Spinal cord (tissue), 10 donors: ENCODE results near the gene ADNP2. TPM values are rescaled to one million over a fixed set of nuclear protein-coding genes. Genes with fewer than 3 reads are reported as not detected.

Source experiments
- DNase-seq, 6 donors: peaks; one replicate each; pipeline versions ENCODE4 v3.0.0 to v3.0.0-alpha.2; 2013 to 2015; ENCODE audit warnings: low spot score in 6 of 6, low read depth in 4 of 6
- H3K27ac ChIP-seq: one replicate; pipeline ENCODE4 v1.5.1; 2013; ENCODE audit warnings: low read depth, low read length, control low read depth
- H3K27me3 ChIP-seq: one replicate; pipeline ENCODE4 v1.6.1; 2013; ENCODE audit warnings: low read length; ENCODE audit not compliant: control insufficient read depth, insufficient read depth
- H3K36me3 ChIP-seq: one replicate; pipeline ENCODE4 v1.6.1; 2013; ENCODE audit warnings: low read length; ENCODE audit not compliant: control insufficient read depth, insufficient read depth
- H3K4me1 ChIP-seq: one replicate; pipeline ENCODE4 v1.6.1; 2013; ENCODE audit warnings: low read length; ENCODE audit not compliant: control insufficient read depth, insufficient read depth
- H3K4me3 ChIP-seq: one replicate; pipeline ENCODE4 v1.5.1; 2013; ENCODE audit warnings: low read depth, low read length, control low read depth
- H3K9me3 ChIP-seq: one replicate; pipeline ENCODE4 v1.6.1; 2013; ENCODE audit warnings: low read length; ENCODE audit not compliant: control insufficient read depth, insufficient read depth
- WGBS: methylation state at CpG from one replicate; pipeline ENCODE4 v1.1.5; 2013; ENCODE audit warnings: missing lambda C conversion rate; ENCODE audit not compliant: insufficient coverage; 5-methylcytosine and 5-hydroxymethylcytosine counted together
- polyA plus RNA-seq, 2 donors: library from polyadenylated mRNA; unstranded; fragments of 120-200 nt; gene quantifications; one replicate each; pipeline ENCODE4 v1.2.1, GENCODE V29; 2013; ENCODE audit not compliant: insufficient read length in 2 of 2
- total RNA-seq, 2 donors: library from RNA; depleted of rRNA in 1 of 2; stranded (reverse); fragments of 120-200 nt in 1 of 2; fragments of >200 nt in 1 of 2; gene quantifications; one replicate each; pipeline versions ENCODE4 v1.2.3 to v1.2.4, GENCODE V29; 2013 to 2014
- donor health status: healthy.

Gene ADNP2
- total and polyA plus RNA-seq, 4 donors, result 13.9 to 18.9 (median 16.5) TPM

DNA sequence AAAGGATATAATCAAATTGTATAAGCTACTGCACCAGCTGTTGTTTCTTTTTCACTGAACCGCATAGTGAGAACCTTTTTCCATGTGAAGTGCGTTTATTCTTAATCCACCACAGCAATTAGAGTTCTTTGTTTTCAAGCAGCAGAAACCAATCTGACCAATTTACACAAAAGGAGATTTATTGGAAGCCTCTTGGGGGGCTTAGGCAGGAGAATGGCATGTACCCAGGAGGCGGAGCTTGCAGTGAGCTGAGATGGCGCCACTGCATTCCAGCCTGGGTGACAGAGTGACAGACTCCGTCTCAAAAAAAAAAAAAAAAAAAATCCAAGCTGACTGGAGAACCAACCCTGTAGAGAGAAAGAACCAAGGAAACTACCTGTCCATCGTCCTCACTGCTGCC lies 10.0 kb downstream of the ADNP2 start:
- 18% methylated on average over 2 of the region's 6 CpGs for WGBS
- H3K4me3 ChIP-seq, result no peak overlapping the region
- peaks cover 19% of the 10 kb centered on the region for H3K36me3 ChIP-seq
- no peaks in the 10 kb centered on the region for H3K27me3 ChIP-seq
- H3K4me1 ChIP-seq, result peaks cover 5% of the 10 kb centered on the region
- H3K9me3 ChIP-seq, result no peaks in the 10 kb centered on the region
- peak in 3 of 6 donors; percentile 28 to 78 (median 52) for DNase-seq
- peak overlapping the region; percentile 33 for H3K27ac ChIP-seq

DNA sequence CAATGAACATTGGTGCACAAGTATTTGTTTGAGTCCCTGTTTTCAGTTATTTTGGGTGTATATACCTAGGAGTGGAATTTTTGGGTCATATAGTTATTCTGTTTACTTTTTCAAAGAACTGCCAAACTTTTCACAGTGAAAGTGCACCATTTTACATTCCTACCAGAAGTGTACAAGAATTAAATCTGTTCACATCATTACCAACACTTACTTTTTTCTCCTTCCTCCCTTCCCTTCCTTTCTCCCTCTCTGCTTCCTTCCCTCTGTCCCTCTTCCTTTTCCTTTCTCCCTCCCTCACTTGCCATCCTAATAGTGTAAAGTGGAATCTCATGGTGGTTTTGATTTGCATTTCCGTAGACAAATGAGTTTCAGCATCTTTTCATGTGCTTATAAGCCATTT lies 11.9 kb downstream of the ADNP2 start:
- no peaks in the 10 kb centered on the region for H3K9me3 ChIP-seq
- no peak overlapping the region for H3K4me3 ChIP-seq
- no CpG with 5 or more reads among the region's 1 CpG for WGBS

DNA sequence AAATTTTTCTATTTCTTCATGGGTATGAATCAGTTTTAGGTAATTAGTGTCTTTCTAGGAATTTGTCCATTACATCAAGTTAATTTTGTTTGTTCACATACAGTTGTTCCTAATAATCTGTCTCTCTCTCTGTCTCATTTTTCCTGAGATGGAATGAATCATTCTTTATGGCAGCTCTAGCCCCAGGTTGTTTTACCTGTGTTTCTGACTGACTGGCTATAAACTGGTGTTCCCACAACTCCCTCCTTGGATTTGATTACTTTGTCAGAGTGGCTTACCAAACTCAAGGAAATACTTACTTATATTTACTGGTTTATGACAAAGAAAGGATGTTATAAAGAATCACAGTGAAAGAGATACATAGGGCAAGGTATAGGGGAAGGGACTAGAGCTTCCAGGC lies 15.1 kb downstream of the ADNP2 start:
- Histone ChIP-seq H3K4me3 (no peak overlapping the region), H3K9me3 (peaks cover 3% of the 10 kb centered on the region), H3K27ac (no peak overlapping the region), H3K27me3 (no peaks in the 10 kb centered on the region), H3K36me3 (peaks cover 16% of the 10 kb centered on the region), H3K4me1 (peaks cover 5% of the 10 kb centered on the region)
- DNase-seq, result no peak

More for the DNA sequence above, 11.9 kb downstream of the ADNP2 start:
- Histone ChIP-seq H3K27ac (no peak overlapping the region), H3K36me3 (peaks cover 19% of the 10 kb centered on the region), H3K4me1 (peaks cover 5% of the 10 kb centered on the region), H3K27me3 (no peaks in the 10 kb centered on the region)
- DNase-seq, result no peak

DNA sequence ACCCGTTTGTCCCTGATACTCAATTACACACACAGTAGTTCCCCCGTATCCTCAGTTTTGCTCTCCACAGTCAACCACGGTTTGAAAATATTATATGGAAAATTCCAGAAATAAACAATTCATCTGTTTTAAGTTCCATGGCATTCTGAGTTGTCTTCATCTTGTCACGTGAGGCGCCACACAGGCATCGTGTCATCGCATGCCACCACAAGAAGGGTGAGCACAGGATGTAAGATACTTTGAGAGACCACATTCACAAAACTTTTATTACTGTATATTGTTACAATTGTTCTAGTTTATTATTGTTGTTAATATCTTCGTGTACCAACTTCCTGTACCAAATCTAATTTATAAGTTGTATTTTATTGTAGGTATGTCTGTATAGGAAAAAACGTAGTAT lies 17.7 kb downstream of the ADNP2 start:
- H3K27ac ChIP-seq, result no peak overlapping the region
- DNase-seq, result no peak
- no peak overlapping the region for H3K4me3 ChIP-seq
- H3K9me3 ChIP-seq, result peaks cover 3% of the 10 kb centered on the region
- H3K27me3 ChIP-seq, result no peaks in the 10 kb centered on the region
- no CpG with 5 or more reads among the region's 9 CpGs for WGBS
- H3K4me1 ChIP-seq, result no peaks in the 10 kb centered on the region
- H3K36me3 ChIP-seq, result peaks cover 9% of the 10 kb centered on the region

DNA sequence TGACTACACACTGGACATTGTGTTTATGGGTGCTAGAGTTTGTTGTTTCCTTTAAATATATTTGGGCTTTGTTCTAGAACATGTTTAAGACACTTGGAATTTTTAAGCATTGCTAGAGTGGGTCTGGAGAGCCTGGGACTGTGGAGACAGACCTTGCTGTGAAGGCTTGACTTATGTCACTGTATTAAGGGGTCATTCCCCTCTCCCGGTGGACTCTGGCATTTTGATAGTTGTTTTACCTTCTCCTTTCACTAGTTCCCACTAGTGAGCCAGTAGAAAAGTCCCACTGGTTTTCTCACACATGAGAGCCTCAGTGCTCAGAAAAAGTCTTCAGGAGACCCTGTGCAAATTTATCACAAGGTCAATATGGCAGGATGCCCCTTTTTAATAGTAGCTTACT lies 18.6 kb downstream of the ADNP2 start:
- H3K9me3 ChIP-seq, result peaks cover 3% of the 10 kb centered on the region
- peaks cover 10% of the 10 kb centered on the region for H3K36me3 ChIP-seq
- H3K4me3 ChIP-seq, result no peak overlapping the region
- no CpG with 5 or more reads among the region's 1 CpG for WGBS
- H3K4me1 ChIP-seq, result no peaks in the 10 kb centered on the region
- no peak for DNase-seq
- no peak overlapping the region for H3K27ac ChIP-seq
- no peaks in the 10 kb centered on the region for H3K27me3 ChIP-seq

DNA sequence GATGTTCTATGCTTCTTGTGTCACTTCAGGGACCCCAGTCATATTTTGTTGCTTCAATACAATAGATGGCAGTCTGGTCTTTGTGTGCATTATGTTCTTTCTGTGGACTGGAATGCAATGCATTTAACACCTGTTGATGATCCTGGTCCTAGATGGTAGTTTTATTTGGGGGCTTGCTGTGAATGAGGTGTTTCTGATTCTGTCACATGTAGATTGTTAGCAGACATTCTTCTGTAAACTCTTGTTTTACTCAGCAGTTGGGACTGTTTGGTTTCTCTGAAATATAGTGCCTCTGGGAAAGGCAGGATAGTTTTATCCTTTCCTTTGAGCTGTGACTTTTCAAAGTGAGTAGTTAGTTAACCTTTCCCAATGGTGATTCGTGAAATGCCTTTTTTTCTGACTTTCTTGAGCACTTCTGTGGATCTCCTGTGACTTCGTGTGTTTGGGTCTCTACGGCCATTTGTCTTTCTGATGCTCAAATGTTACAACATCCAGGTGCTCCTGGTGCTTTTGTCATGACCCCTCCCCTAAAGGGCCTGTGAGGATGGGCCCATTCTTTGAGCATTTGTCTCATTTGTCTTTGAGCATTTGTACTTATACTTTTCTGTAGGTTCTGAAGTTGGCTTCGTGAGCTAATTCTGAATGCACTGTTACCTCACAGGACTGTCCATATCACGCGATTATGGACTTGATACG lies 20.8 kb downstream of the ADNP2 start:
- Histone ChIP-seq H3K4me1 (no peaks in the 10 kb centered on the region), H3K36me3 (peaks cover 16% of the 10 kb centered on the region), H3K4me3 (no peak overlapping the region), H3K9me3 (peaks cover 3% of the 10 kb centered on the region), H3K27ac (no peak overlapping the region), H3K27me3 (no peaks in the 10 kb centered on the region)
- 77% methylated on average over 3 of the region's 7 CpGs for WGBS
- DNase-seq, result no peak

DNA sequence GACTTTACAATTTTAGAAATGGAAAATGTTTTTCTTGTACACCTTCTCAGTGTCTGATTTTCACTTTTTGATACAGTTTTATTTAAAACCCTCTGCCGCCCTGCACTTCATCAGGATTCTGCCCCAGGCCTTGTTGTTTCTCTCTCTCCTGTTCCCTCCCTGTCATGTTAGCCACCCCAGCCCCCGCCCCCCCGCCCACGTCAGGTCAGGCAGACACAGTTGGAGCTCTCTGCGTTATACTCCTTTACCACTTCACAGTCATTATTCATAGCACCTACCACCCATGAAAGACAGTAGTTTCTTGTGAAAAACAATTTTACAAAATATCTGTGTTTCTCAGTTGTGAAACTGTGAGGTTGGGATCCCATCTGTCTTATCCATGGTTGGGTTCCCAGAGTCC lies 21.5 kb downstream of the ADNP2 start:
- no peak overlapping the region for H3K4me3 ChIP-seq
- 100% methylated on average over 1 of the region's 5 CpGs for WGBS
- no peaks in the 10 kb centered on the region for H3K27me3 ChIP-seq
- no peaks in the 10 kb centered on the region for H3K4me1 ChIP-seq
- no peak for DNase-seq
- no peak overlapping the region for H3K27ac ChIP-seq
- peaks cover 17% of the 10 kb centered on the region for H3K36me3 ChIP-seq
- peaks cover 3% of the 10 kb centered on the region for H3K9me3 ChIP-seq

DNA sequence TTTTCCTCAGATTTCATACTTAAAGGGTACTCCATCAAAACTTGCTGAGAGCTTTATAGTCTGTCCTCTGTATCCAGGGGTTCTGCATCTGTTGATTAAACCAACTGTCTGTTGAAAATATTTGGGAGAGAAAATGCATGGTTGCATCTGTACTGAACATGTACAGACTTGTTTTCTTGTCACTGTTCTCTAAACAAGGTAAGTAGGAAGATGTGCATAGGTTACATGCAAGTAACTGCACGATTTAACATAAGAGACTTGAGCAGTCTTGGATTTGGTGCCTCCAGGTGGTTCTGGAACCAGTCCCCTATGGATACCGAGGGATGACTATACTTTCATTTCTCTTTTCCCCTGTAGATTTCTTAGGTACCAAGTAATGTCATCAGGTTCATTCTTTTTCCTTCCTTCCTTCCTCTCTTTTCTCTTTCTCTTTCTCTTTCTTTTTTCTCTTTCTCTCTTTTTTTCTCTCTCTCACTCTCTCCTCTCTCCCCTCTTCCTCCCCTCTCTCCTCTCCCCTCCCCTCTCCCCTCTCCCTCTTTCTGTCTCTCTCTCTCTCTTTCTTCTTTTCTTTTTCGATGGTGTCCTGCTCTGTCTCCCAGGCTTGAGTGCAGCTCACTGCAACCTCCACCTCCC lies 23.2 kb downstream of the ADNP2 start:
- Histone ChIP-seq H3K4me3 (no peak overlapping the region), H3K27ac (no peak overlapping the region), H3K36me3 (peaks cover 34% of the 10 kb centered on the region), H3K4me1 (no peaks in the 10 kb centered on the region), H3K9me3 (no peaks in the 10 kb centered on the region), H3K27me3 (no peaks in the 10 kb centered on the region)
- WGBS, result 96% methylated on average over 2 of the region's 3 CpGs
- DNase-seq, result no peak

DNA sequence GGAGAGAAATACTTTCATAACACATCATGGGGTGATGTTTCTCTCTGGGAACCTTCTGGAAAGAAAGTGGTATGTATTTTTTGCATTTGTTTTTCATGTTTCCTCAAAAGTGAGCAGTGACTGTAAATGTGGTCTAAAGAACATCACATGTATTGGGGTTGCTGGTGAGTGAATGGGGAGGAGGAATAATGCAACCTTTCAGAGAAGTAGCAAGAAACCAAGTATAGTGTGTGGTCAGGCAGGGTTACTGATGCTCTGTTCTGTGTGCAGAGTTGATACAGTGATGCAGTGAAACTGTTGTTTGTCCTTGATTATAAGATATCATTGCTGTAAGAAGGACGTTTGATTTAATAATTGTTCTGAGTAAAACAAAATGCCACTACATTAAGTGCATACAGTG lies 24.1 kb downstream of the ADNP2 start:
- peaks cover 43% of the 10 kb centered on the region for H3K36me3 ChIP-seq
- H3K27ac ChIP-seq, result no peak overlapping the region
- no peak for DNase-seq
- WGBS, result no CpG with 5 or more reads among the region's 1 CpG
- no peaks in the 10 kb centered on the region for H3K4me1 ChIP-seq
- no peaks in the 10 kb centered on the region for H3K9me3 ChIP-seq
- no peaks in the 10 kb centered on the region for H3K27me3 ChIP-seq
- H3K4me3 ChIP-seq, result no peak overlapping the region

DNA sequence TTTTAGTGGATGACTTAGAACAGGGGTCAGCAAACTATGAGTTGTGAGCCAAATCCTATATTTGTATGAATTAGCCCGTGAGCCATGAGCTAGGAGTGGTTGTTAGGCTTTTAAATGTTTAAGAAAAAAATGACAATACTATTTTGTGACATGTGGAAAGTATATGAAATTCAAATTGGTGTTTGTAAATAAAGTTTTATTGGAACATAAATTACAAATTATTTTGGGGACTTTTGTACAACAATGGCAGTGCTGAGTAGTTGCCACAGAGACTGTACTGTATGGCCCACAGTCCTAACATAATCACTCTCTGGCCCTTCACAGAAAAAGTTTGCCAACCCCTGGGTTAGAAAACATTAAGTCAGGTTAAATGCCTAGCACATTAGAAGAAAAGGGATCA lies 26.1 kb downstream of the ADNP2 start:
- H3K4me1 ChIP-seq, result no peaks in the 10 kb centered on the region
- 100% methylated on average over 1 of the region's 1 CpG for WGBS
- H3K27me3 ChIP-seq, result no peaks in the 10 kb centered on the region
- DNase-seq, result no peak
- H3K9me3 ChIP-seq, result no peaks in the 10 kb centered on the region
- H3K4me3 ChIP-seq, result no peak overlapping the region
- H3K36me3 ChIP-seq, result peaks cover 45% of the 10 kb centered on the region
- H3K27ac ChIP-seq, result no peak overlapping the region
